GM12878 (cell line): Measurements from ENCODE around the gene SNX32. TPM values are rescaled to one million over a fixed set of nuclear protein-coding genes. Genes with fewer than 3 reads are reported as not detected.

Experiments
- ATAC-seq: fragments of 200-7000 bp; cut with Tn5 transposase; 3 replicates; pipeline ENCODE4 v1.9.1; 2020; ENCODE audit warnings: mild to moderate bottlenecking, moderate library complexity
- BruUV-seq: library from RNA; stranded (reverse); fragments of 400-500 nt; replicated peaks from 2 replicates; lab custom pipeline; 2021; lab: Mats Ljungman, UMichigan
- CTCF ChIA-PET: fragments of 300-600 bp; sonication (Branson Sonifier 250); formaldehyde crosslinking; extraction: SDS; loops from one replicate; lab custom pipeline; 2021; ENCODE audit warnings: inconsistent platforms; lab: Yijun Ruan, JAX
- POLR2A ChIA-PET: fragments of 350-600 bp; formaldehyde crosslinking; extraction: SDS; loops from one replicate; lab custom pipeline; 2021; ENCODE audit warnings: inconsistent platforms; lab: Charles Lee
- RAD21 ChIA-PET: fragments of 300-600 bp; sonication (Branson Sonifier 250); formaldehyde crosslinking; loops from one replicate; lab custom pipeline; 2023; ENCODE audit warnings: antibody characterized with exemption; ENCODE audit not compliant: unreplicated experiment; lab: Charles Lee
- SMC1A ChIA-PET: fragments of 300-600 bp; sonication (Branson Sonifier 250); formaldehyde crosslinking; loops from one replicate; lab custom pipeline; 2023; ENCODE audit not compliant: unreplicated experiment, uncharacterized antibody; lab: Charles Lee
- DNase-seq: peaks from one replicate; pipeline ENCODE4 v3.0.0-alpha.2; 2011; ENCODE audit warnings: low read depth, low spot score
- FAIRE-seq: peaks from 3 replicates; lab custom pipeline; 2011; peaks lifted over from hg19 to GRCh38; lab: Jason Lieb, UNC
- H2AFZ ChIP-seq: 2 replicates; pipeline ENCODE4 v1.6.0; 2011; ENCODE audit warnings: low read depth, low read length, control low read depth; ENCODE audit not compliant: control insufficient read depth
- H3K27ac ChIP-seq: 2 replicates; pipeline ENCODE4 v1.5.1; 2011; ENCODE audit warnings: control low read depth; ENCODE audit not compliant: control insufficient read depth, insufficient read depth
- H3K27me3 ChIP-seq, 2 experiments: replicated peaks in 1 of 2; 2 replicates each; pipeline versions ENCODE4 v1.6.0 to v1.6.1; 2011; ENCODE audit warnings: low read length in 1 of 2; ENCODE audit not compliant: control insufficient read depth in 2 of 2, insufficient read depth in 2 of 2
- H3K36me3 ChIP-seq, 2 experiments: 2 replicates each; pipeline ENCODE4 v1.5.1; 2011; ENCODE audit warnings: low read length in 1 of 2; ENCODE audit not compliant: control insufficient read depth in 2 of 2, insufficient read depth in 2 of 2
- H3K4me1 ChIP-seq: 2 replicates; pipeline ENCODE4 v1.6.1; 2011; ENCODE audit warnings: mild to moderate bottlenecking, low read length, moderate library complexity, mixed read lengths; ENCODE audit not compliant: control insufficient read depth, insufficient read depth
- H3K4me2 ChIP-seq: 2 replicates; pipeline ENCODE4 v1.6.0; 2011; ENCODE audit warnings: control low read depth; ENCODE audit not compliant: control insufficient read depth, insufficient read depth
- H3K4me3 ChIP-seq: fragments of 200-600 bp; sonication (generic); 2 replicates; pipeline ENCODE4 v1.5.1; 2016
- H3K79me2 ChIP-seq: 2 replicates; pipeline ENCODE4 v1.6.0; 2011; ENCODE audit warnings: low read length; ENCODE audit not compliant: control insufficient read depth, insufficient read depth
- H3K9ac ChIP-seq: 2 replicates; pipeline ENCODE4 v1.8.0; 2011; ENCODE audit warnings: low read length, control low read depth, mixed read lengths; ENCODE audit not compliant: control insufficient read depth, insufficient read depth
- H3K9me3 ChIP-seq: replicated peaks from 3 replicates; pipeline ENCODE4 v1.5.1; 2011; ENCODE audit warnings: mild to moderate bottlenecking, low read length; ENCODE audit not compliant: control insufficient read depth, insufficient read depth
- H4K20me1 ChIP-seq: 2 replicates; pipeline ENCODE4 v1.6.0; 2011; ENCODE audit not compliant: control insufficient read depth, insufficient read depth
- ATF7 ChIP-seq: fragments of 450-650 bp; IDR thresholded peaks from 2 replicates; pipeline ENCODE4 v1.6.1; 2016; ENCODE audit warnings: low read depth, mild to moderate bottlenecking
- CBFB ChIP-seq: IDR thresholded peaks from 2 replicates; pipeline ENCODE4 v1.6.1; 2016; ENCODE audit warnings: antibody characterized with exemption, low read depth
- GABPA ChIP-seq: IDR thresholded peaks from 2 replicates; pipeline ENCODE4 v1.6.1; 2014; ENCODE audit warnings: antibody characterized with exemption, low read depth, mild to moderate bottlenecking, inconsistent platforms
- HCFC1 ChIP-seq: fragments of 150-350 bp; IDR thresholded peaks from 2 replicates; pipeline ENCODE4 v1.6.1; 2014; ENCODE audit warnings: low read length
- KAT2A ChIP-seq: conservative IDR thresholded peaks from 2 replicates; pipeline ENCODE4 v1.6.1; 2011; ENCODE audit warnings: low read depth, low read length; ENCODE audit not compliant: control insufficient read depth
- MEF2B ChIP-seq: fragments of 450-650 bp; IDR thresholded peaks from 2 replicates; pipeline ENCODE4 v1.6.1; 2018; ENCODE audit warnings: mild to moderate bottlenecking, moderate library complexity; ENCODE audit not compliant: partially characterized antibody, poor library complexity, severe bottlenecking
- NBN ChIP-seq: fragments of 450-650 bp; IDR thresholded peaks from 2 replicates; pipeline ENCODE4 v1.6.1; 2016
- NR2C2 ChIP-seq: IDR thresholded peaks from 2 replicates; pipeline ENCODE4 v1.6.1; 2011; ENCODE audit warnings: borderline replicate concordance, low read depth; ENCODE audit not compliant: control insufficient read depth, insufficient read length
- POU2F2 ChIP-seq: IDR thresholded peaks from 3 replicates; pipeline ENCODE4 v1.6.1; 2011; ENCODE audit warnings: low read depth, mild to moderate bottlenecking, low read length, borderline replicate concordance
- RAD51 ChIP-seq: fragments of 450-650 bp; IDR thresholded peaks from 2 replicates; pipeline ENCODE4 v1.6.1; 2016; ENCODE audit warnings: moderate library complexity, mild to moderate bottlenecking, inconsistent platforms
- RUNX3 ChIP-seq: IDR thresholded peaks from 2 replicates; pipeline ENCODE4 v1.6.1; 2012; ENCODE audit warnings: low read length, inconsistent platforms
- SP1 ChIP-seq: IDR thresholded peaks from one replicate; pipeline ENCODE4 v1.6.1; 2011; ENCODE audit warnings: low read depth, low read length
- ZNF217 ChIP-seq: fragments of 450-650 bp; IDR thresholded peaks from 2 replicates; pipeline ENCODE4 v1.6.1; 2017; ENCODE audit warnings: antibody characterized with exemption, mild to moderate bottlenecking
- ZSCAN29 ChIP-seq: fragments of 450-650 bp; IDR thresholded peaks from 2 replicates; pipeline ENCODE4 v1.6.1; 2017; ENCODE audit warnings: mild to moderate bottlenecking, moderate library complexity
- WGBS: methylation state at CpG from one replicate; pipeline ENCODE4 v1.1.6; 2016; ENCODE audit warnings: low lambda C conversion rate; ENCODE audit not compliant: insufficient replicate concordance, insufficient coverage; ENCODE audit errors: missing lambda C conversion rate; 5-methylcytosine and 5-hydroxymethylcytosine counted together
- in situ Hi-C: fragments of 300-500 bp; cut with MboI; formaldehyde crosslinking; loops from 9 replicates; pipeline ENCODE4 v1.14.3; 2018; ENCODE audit warnings: mixed read lengths
- intact Hi-C: fragments of 100-400 bp; cut with micrococcal nuclease; formaldehyde crosslinking; loops from one replicate; pipeline ENCODE4 v1.14.2; 2022; ENCODE audit not compliant: unreplicated experiment
- polyA plus RNA-seq, 11 experiments: library from polyadenylated mRNA; depleted of rRNA in 4 of 11; unstranded in 6 of 11; stranded (reverse) in 5 of 11; fragments of >200 nt; fragmentation: Nextera tagmentation in 4 of 11; fragmentation: Illumina TruSeq in 1 of 11; extraction: Ambion mirVana in 4 of 11; extraction: Trizol in 1 of 11; gene quantifications; 1 replicate in 1 of 11; 2 replicates in 10 of 11; pipeline versions ENCODE4 v1.2.1 to v1.2.3, GENCODE V29; 2011 to 2016; ENCODE audit warnings: inconsistent platforms in 2 of 11, missing spikeins in 2 of 11, low read depth in 1 of 11
- total RNA-seq, 4 experiments: library from RNA; depleted of rRNA in 3 of 4; stranded (reverse); fragments of >200 nt in 3 of 4; fragmentation: Illumina TruSeq in 1 of 4; extraction: Trizol in 1 of 4; gene quantifications; 2 replicates each; pipeline versions ENCODE4 v1.2.1 to v1.2.3, GENCODE V29; 2013 to 2021
- TF ChIP-seq, protein P1 (sequence below): fragments of 450-650 bp; IDR thresholded peaks from 2 replicates; pipeline ENCODE4 v1.6.1; 2017; ENCODE audit warnings: mild to moderate bottlenecking, moderate library complexity
- TF ChIP-seq, protein P2 (sequence below): IDR thresholded peaks from 2 replicates; pipeline ENCODE4 v1.6.1; 2012; ENCODE audit warnings: low read depth, low read length, improper control_type of control experiment
- TF ChIP-seq, protein P3 (sequence below): IDR thresholded peaks from 2 replicates; pipeline ENCODE4 v1.6.1; 2011; ENCODE audit warnings: low read depth, mild to moderate bottlenecking, low read length, moderate library complexity, borderline replicate concordance; ENCODE audit errors: extremely low read depth

Gene SNX32
- total and polyA plus RNA-seq, 10 of the 15 experiments (the other 5 are each of a cell fraction or from before 2014, with no cell fraction given), result 0.04 to 1.5 (median 0.11) TPM; not detected in 1

DNA sequence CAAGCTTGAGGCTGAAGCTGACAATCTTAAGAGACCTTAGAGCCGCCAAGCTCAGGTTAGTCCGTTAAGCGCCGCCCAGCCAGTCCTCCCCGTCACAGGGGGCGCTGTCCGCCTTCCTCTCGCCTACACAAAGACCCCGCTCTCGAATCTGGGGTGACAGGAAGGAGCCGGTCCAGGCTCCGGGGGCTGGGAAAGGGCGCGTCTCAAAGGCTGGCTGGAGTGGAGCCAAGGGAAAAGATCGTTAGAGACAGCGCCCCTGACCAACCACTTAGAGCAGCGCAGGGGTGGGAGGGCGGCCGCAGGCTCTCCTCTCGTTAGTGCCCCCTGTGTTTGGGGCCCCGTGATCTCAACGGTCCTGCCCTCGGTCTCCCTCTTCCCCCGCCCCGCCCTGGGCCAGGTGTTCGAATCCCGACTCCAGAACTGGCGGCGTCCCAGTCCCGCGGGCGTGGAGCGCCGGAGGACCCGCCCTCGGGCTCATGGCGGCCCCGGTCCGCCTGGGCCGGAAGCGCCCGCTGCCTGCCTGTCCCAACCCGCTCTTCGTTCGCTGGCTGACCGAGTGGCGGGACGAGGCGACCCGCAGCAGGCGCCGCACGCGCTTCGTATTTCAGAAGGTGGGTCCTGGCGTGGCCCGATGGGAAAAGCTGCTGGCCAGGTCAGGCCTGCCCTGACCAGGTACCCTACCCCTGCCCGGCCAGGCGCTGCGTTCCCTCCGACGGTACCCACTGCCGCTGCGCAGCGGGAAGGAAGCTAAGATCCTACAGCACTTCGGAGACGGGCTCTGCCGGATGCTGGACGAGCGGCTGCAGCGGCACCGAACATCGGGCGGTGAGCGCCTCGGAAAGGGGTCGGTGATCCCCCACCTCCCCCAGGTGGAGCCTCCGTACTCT lies 26.8 kb downstream of the SNX32 start, which contains the start of gene MUS81:
TSS of gene MUS81 (plus strand) at position 156 of the 887 bp plus-strand sequence. CDS start at position 477, 321 bp downstream.
- BruUV-seq, result TSS peak; percentile 71
- peak; percentile 58 for ATAC-seq
- TF ChIP-seq NR2C2 (no peak), GABPA (no peak), SP1 (peak; percentile 65), CBFB (no peak), HCFC1 (peak; percentile 64), KAT2A (no peak), MEF2B (no peak), NBN (peak; percentile 82; the same call in 1 of the 2 replicates), POU2F2 (no peak; the same call in 2 of the 3 replicates), ZNF217 (peak; percentile 64; the same call in 1 of the 2 replicates), RAD51 (no peak), ZSCAN29 (no peak), ATF7 (no peak; the same call in none of the 2 replicates), RUNX3 (no peak)
- TF ChIP-seq, protein P1, sequence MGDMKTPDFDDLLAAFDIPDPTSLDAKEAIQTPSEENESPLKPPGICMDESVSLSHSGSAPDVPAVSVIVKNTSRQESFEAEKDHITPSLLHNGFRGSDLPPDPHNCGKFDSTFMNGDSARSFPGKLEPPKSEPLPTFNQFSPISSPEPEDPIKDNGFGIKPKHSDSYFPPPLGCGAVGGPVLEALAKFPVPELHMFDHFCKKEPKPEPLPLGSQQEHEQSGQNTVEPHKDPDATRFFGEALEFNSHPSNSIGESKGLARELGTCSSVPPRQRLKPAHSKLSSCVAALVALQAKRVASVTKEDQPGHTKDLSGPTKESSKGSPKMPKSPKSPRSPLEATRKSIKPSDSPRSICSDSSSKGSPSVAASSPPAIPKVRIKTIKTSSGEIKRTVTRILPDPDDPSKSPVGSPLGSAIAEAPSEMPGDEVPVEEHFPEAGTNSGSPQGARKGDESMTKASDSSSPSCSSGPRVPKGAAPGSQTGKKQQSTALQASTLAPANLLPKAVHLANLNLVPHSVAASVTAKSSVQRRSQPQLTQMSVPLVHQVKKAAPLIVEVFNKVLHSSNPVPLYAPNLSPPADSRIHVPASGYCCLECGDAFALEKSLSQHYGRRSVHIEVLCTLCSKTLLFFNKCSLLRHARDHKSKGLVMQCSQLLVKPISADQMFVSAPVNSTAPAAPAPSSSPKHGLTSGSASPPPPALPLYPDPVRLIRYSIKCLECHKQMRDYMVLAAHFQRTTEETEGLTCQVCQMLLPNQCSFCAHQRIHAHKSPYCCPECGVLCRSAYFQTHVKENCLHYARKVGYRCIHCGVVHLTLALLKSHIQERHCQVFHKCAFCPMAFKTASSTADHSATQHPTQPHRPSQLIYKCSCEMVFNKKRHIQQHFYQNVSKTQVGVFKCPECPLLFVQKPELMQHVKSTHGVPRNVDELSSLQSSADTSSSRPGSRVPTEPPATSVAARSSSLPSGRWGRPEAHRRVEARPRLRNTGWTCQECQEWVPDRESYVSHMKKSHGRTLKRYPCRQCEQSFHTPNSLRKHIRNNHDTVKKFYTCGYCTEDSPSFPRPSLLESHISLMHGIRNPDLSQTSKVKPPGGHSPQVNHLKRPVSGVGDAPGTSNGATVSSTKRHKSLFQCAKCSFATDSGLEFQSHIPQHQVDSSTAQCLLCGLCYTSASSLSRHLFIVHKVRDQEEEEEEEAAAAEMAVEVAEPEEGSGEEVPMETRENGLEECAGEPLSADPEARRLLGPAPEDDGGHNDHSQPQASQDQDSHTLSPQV, result no peak
- TF ChIP-seq, protein P2, sequence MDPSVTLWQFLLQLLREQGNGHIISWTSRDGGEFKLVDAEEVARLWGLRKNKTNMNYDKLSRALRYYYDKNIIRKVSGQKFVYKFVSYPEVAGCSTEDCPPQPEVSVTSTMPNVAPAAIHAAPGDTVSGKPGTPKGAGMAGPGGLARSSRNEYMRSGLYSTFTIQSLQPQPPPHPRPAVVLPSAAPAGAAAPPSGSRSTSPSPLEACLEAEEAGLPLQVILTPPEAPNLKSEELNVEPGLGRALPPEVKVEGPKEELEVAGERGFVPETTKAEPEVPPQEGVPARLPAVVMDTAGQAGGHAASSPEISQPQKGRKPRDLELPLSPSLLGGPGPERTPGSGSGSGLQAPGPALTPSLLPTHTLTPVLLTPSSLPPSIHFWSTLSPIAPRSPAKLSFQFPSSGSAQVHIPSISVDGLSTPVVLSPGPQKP, result peak; percentile 67
- TF ChIP-seq, protein P3, sequence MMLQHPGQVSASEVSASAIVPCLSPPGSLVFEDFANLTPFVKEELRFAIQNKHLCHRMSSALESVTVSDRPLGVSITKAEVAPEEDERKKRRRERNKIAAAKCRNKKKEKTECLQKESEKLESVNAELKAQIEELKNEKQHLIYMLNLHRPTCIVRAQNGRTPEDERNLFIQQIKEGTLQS, result no peak

More for the DNA sequence above, 26.8 kb downstream of the SNX32 start, which contains the start of gene MUS81:
- Histone ChIP-seq H3K4me3 (peak within 1 kb of the TSS; percentile 85), H3K4me1 (peaks cover 22% of the 10 kb centered on the region), H2AFZ (peak within 1 kb of the TSS; percentile 74), H3K27me3 (no peaks in the 10 kb centered on the region), H3K9me3 (no peaks in the 10 kb centered on the region), H3K9ac (peak within 1 kb of the TSS; percentile 97), H3K4me2 (peak within 1 kb of the TSS; percentile 99), H4K20me1 (peaks cover 11% of the 10 kb centered on the region), H3K79me2 (peaks cover 51% of the 10 kb centered on the region), H3K36me3 (peaks cover 23 to 35% of the 10 kb centered on the region in 2 experiments), H3K27ac (peak within 1 kb of the TSS; percentile 100)
- DNase-seq (peak; percentile 82), FAIRE-seq (peak; percentile 93)
- ChIA-PET SMC1A (interaction anchor here (0.6 to 4.3 kb wide), 13 partner anchors 9 to 191 kb away, joined by 3 to 52 read pairs (median 4); partner anchors contain the start of genes BANF1, CCDC85B, FIBP and KAT5), CTCF (interaction anchor here (0.6 to 5.7 kb wide), 33 partner anchors 10 to 290 kb away, joined by 3 to 146 read pairs (median 4); partner anchors contain the start of genes CCDC85B, CTSW, EFEMP2 and FAM89B), POLR2A (interaction anchor here (0.8 to 5.6 kb wide), 22 partner anchors 9 to 246 kb away, joined by 3 to 155 read pairs (median 6); partner anchors contain the start of genes CCDC85B, EFEMP2, FIBP and KAT5), RAD21 (interaction anchor here (0.7 to 5.0 kb wide), 20 partner anchors 11 to 275 kb away, joined by 3 to 76 read pairs (median 5); partner anchors contain the start of genes BANF1, CCDC85B, EIF1AD and FIBP)
- in situ Hi-C loops (loop anchor here (25.0 kb wide), 1 partner anchor 1623 kb away; the partner anchor contains the start of genes DNAJC4, FKBP2, NUDT22 and PPP1R14B), intact Hi-C loops (no loop called here)
- WGBS, result 1% methylated on average over 76 of the region's 78 CpGs
